CD4-positive, alpha-beta T cell treated with Interleukin-12 subunit alpha and Interleukin-12 subunit beta, for 1 hour (primary cell): ENCODE measurements around the gene FAM3B.
"Not testable (repeated sequence)": the region's sequence is repeated elsewhere in the genome, so short reads cannot be mapped to it uniquely, and the experiment has no call there.

Source experiments
- DNase-seq: peaks from one replicate; pipeline ENCODE4 v3.0.0-alpha.2; 2020

Gene FAM3B

GRCh38 chr21:41357546-41357945 lies 40.9 kb downstream of the FAM3B start:
- no peak for DNase-seq

DNA sequence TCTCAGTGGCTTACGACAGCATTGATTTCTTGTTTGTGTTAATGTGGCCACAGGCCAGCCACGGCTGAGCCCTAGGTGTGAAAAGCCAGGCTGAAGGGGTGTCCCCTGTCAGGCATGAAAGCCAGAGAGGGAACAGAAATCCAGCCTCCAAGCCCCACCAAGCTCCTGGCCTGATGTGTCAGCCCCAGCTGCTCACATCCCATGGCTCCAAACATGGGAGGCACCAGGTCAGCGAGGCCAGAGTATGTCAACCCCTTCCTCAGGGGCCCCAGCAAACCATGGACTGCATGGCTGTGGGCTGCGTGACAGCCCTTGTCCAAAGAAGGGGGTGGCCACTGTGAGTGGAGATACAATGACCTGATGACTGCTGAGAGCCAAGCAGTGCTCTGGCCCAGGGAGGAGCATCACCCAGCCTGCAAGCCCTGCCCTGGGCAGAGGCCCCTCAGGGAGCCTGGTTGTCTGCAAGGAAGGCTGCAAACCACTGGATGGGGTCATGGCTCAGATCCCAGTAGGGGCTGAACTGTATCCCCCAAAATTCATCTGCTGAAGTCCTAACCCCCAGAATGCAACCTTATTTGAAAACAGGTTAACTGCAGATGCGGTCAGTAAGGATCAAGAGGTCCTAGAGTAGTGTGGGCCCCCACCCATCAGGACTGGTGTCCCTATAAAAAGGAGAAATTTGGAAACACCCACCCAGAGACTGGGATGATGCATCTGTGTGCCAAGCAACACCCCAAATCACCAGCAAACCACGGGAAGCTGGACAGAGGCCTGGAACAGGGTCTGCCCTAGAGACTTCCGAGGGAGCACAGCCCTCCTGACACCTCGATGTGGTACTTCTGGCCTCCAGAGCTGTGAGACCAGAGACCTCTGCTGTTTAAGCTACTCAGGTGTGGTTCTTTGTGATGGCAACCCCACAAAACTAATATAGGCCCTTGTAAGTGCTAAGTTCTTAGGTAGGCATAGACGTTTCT lies 41.9 kb downstream of the FAM3B start:
- DNase-seq = no peak

GRCh38 chr21:41359286-41359685 lies 42.7 kb downstream of the FAM3B start:
- DNase-seq = no peak

DNA sequence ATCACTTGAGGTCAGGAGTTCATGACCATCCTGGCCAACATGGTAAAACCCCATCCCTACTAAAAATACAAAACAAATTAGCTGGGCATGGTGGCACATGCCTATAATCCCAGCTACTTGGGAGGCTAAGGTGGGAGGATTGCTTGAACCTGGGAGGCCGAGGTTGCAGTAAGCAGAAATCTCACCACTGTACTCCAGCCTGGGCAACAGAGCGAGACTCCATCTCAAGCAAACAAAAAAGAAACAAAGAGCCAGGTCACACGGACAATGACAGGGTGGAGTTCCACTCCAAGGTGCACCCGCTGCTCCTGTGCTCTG lies 43.1 kb downstream of the FAM3B start:
- not testable (repeated sequence) for DNase-seq

GRCh38 chr21:41360072-41360821 lies 43.6 kb downstream of the FAM3B start:
- no peak for DNase-seq

- DNase-seq = no peak
Observed at GRCh38 chr21:41361053-41361785, 44.6 kb downstream of the FAM3B start.

- peak; percentile 90 for DNase-seq
Observed at GRCh38 chr21:41361786-41362604, 45.4 kb downstream of the FAM3B start, which contains the start of gene MX2. MX2 (plus strand) TSS chr21:41362027; CDS start chr21:41376907, 14,880 bp downstream.

GRCh38 chr21:41362605-41363369 lies 46.2 kb downstream of the FAM3B start:
- no peak for DNase-seq

- DNase-seq = no peak
Observed at GRCh38 chr21:41363370-41364270, 47.0 kb downstream of the FAM3B start.

GRCh38 chr21:41364308-41364707 lies 47.7 kb downstream of the FAM3B start:
- no peak for DNase-seq

- no peak for DNase-seq
Observed at GRCh38 chr21:41365377-41366107, 48.9 kb downstream of the FAM3B start.

- peak; percentile 13 for DNase-seq
Observed at GRCh38 chr21:41366522-41367151, 50.0 kb downstream of the FAM3B start.

GRCh38 chr21:41367301-41367944 lies 50.8 kb downstream of the FAM3B start:
- no peak for DNase-seq

DNA sequence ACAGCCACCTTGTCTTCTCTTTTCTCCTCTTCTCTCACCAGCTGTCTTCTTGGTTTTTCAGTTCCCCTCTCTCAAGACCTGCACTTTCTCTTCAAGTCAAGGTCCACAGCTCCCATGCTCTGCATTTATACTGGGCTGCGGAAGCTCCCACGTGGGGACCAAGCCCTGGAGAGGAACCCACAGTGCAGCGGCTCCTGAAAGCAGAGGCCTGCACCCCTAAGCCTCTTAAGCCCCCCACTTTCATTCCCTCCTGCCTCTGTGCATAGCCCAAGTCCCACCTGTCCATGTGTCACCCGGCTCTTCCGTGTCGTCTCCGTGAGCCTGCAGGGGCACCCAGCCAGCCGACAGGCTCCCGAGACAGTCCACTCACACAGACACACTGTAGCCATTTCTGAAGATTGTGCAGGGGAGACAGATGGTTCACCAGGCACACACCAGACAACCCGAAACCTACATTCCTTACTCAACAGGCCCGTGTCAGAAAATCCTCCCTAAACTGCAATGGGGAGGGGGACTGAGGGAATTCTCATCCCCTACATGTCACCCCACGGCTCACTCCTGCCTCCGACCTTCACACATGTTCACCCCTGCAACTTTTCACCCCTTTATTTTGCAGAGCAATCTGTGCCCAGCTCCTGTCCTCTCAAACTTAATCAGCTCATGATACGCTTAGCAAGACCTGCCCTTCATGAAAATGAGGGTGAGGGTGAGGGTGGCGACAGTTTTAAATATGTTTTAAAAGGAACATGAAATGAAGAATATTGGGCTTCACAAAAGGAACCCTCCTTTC lies 51.5 kb downstream of the FAM3B start:
- DNase-seq = no peak

GRCh38 chr21:41368735-41369104 lies 52.1 kb downstream of the FAM3B start:
- no peak for DNase-seq

GRCh38 chr21:41369105-41369919 lies 52.7 kb downstream of the FAM3B start:
- DNase-seq = peak; percentile 50
